Measurements from ENCODE around the gene TNPO3.

The TNPO3 gene

DNA sequence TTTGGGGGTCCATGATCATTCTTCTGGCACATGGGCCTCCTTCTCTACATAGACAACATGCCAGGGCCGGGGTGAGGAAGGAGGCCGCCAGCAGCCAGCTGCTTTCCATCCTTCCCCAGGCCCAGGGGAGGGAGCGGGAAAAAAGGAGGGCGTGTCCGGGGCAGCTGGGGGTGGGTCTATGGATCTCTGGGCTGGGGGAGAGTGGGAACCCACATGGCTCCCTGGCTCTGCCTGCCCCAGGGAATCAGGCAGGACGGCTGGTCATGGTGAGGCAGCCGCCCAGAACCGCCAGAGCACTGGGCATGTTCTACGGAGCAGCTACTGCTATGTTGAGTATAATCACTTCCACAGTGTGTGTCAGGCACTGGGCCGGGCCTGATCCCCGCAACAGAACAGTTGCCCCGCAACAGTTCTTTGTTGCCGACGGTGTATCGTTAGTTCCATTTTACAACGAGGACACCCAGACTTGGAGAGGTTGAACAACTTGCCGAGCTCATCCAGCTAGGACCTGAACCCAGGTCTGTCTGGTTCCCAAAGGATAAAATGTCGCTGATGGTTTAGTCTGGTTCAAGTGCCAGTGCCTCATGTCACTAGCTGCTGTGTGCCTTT lies 123.6 kb downstream of the TNPO3 start:
- Histone ChIP-seq H3K27me3 (ENCODE audit: insufficient read depth, low read length) (peaks cover 7% of the 10 kb centered on the region; the same call in 1 of the 2 replicates), H3K27ac (ENCODE audit: low read depth, low read length) (no peak overlapping the region), H3K36me3 (ENCODE audit: insufficient read depth, low read length) (no peaks in the 10 kb centered on the region), H3K4me3 (ENCODE audit: low read depth, low read length) (no peak overlapping the region), H2AFZ (ENCODE audit: low read length, unreplicated experiment) (no peak overlapping the region), H3K4me1 (ENCODE audit: control insufficient read depth, insufficient read depth, low read length, unreplicated experiment) (no peaks in the 10 kb centered on the region), H3K79me2 (ENCODE audit: control insufficient read depth, insufficient read depth, low read length, unreplicated experiment) (no peaks in the 10 kb centered on the region)

DNA sequence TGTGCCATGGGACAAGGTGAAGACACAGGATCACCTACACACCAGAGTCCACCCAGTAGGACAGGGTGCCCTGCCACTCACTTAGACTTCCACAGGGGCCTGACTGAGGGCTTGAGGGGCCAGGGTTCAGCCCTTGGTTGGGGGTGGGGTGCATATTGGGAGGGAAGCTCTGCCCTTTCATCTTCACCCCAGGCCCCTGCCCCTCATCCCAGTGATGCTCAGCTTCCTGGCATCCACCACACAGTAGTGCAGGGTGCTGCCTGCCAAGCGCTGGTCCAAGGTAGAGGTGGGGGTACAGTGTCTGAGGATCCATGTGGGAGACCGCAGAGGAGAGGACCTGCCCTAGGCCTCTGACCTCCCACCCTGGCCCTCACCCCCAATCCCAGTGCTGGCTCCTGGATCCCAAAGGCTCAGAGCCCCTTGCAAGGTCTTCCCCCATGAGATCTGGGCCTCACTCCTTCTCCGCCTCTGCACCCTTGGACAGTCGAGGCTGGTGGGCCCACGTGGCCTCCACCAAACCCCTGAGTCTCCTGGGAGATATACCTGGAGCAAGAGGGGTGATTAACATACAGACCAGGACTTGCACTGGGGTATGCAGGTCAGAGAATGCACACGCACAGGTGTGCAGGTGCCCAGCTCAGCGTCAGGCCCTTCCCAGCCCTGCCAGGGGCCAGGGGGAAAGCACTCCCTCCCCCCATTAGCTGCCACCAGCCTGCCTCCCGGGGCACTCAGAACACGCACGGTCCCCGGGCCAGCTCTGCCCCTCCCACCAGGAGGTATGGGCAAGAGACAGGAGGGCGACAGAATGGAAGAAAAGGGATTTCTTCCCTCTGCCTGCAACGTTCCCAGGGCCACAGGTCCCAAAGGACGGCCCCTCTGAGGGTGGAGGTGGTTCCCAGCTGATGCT lies 125.8 kb downstream of the TNPO3 start:
- H3K4me1 ChIP-seq (ENCODE audit: control insufficient read depth, insufficient read depth, low read length, unreplicated experiment) = no peaks in the 10 kb centered on the region
- H3K79me2 ChIP-seq (ENCODE audit: control insufficient read depth, insufficient read depth, low read length, unreplicated experiment) = no peaks in the 10 kb centered on the region
- peaks cover 3% of the 10 kb centered on the region; the same call in 1 of the 2 replicates for H3K27me3 ChIP-seq (ENCODE audit: insufficient read depth, low read length)
- no peak overlapping the region for H3K27ac ChIP-seq (ENCODE audit: low read depth, low read length)
- no peak overlapping the region for H2AFZ ChIP-seq (ENCODE audit: low read length, unreplicated experiment)
- H3K4me3 ChIP-seq (ENCODE audit: low read depth, low read length) = no peak overlapping the region
- no peaks in the 10 kb centered on the region for H3K36me3 ChIP-seq (ENCODE audit: insufficient read depth, low read length)

DNA sequence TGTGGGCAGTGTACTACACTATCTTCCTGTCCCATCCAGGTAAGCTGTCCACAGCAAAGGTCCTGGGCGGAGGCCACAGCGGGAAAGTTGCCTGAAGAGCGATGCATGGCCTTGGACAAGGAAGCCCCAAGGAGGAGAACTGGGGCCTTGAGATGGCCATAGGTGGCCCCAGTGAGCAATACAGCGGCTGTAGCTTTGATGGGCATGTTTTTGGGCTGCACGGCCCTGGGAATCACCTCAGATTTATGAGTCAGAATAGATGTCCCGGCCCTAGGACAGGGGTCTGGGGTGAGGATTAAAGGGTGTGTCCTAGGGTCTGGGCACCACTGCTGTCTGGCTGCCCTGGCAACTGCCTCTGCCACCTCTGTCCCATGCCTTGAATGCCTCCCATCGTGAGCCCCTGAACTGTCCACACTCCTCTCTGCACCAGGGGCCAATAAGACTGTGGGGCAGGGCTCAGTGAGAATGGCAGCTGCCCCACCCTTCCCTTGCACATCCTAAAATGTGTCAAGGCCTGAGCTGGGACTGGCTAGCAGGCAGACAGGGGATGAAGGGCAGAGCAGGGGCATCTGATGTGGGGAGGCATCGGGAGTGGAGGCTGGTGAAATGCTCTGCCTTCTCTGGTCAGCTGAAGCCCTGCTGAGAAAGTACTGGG lies 126.6 kb downstream of the TNPO3 start:
- Histone ChIP-seq H2AFZ (ENCODE audit: low read length, unreplicated experiment) (no peak overlapping the region), H3K27me3 (ENCODE audit: insufficient read depth, low read length) (peaks cover 8% of the 10 kb centered on the region), H3K4me3 (ENCODE audit: low read depth, low read length) (no peak overlapping the region), H3K27ac (ENCODE audit: low read depth, low read length) (no peak overlapping the region), H3K4me1 (ENCODE audit: control insufficient read depth, insufficient read depth, low read length, unreplicated experiment) (no peaks in the 10 kb centered on the region), H3K36me3 (ENCODE audit: insufficient read depth, low read length) (no peaks in the 10 kb centered on the region), H3K79me2 (ENCODE audit: control insufficient read depth, insufficient read depth, low read length, unreplicated experiment) (no peaks in the 10 kb centered on the region)

DNA sequence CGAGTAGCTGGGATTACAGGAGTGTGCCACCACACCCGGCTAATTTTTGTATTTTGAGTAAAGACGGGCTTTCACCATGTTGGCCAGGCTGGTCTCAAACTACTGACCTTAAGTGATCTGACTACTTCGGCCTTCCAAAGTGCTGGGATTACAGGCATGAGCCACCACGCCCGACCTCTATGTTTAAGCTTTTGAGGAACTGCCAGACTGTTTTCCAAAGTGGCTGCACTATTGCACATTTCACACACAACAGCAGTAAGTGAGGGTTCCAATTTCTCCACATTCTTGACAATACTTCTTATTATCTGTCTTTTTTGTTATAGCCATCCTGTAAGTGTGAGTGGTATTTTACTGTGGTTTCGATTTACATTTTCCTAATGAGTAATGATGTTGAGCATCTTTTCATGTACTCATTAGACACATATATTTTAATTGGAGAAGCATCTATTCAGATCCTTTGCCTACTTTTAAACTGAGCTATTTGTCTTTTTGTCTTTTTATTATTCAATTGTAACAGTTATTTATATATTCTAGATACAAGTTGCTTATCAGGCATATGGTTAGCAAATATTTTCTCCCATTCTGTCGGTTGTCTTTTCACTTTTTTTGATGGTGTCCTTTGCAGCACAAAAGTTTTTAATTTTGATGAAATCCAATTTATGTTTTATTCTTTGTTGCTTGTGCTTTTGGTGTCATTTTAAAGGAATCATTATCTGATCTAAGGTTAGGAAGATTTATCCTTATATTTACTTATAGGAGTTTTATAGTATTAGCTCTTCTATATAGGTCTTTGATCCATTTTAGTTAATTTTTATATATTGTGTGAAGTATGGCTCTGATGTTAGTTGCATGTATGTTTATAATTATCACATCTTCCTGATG lies 130.0 kb downstream of the TNPO3 start:
- Histone ChIP-seq H3K79me2 (ENCODE audit: control insufficient read depth, insufficient read depth, low read length, unreplicated experiment) (no peaks in the 10 kb centered on the region), H3K4me3 (ENCODE audit: low read depth, low read length) (no peak overlapping the region), H2AFZ (ENCODE audit: low read length, unreplicated experiment) (no peak overlapping the region), H3K27me3 (ENCODE audit: insufficient read depth, low read length) (peaks cover 39% of the 10 kb centered on the region), H3K36me3 (ENCODE audit: insufficient read depth, low read length) (no peaks in the 10 kb centered on the region), H3K4me1 (ENCODE audit: control insufficient read depth, insufficient read depth, low read length, unreplicated experiment) (no peaks in the 10 kb centered on the region), H3K27ac (ENCODE audit: low read depth, low read length) (no peak overlapping the region)

DNA sequence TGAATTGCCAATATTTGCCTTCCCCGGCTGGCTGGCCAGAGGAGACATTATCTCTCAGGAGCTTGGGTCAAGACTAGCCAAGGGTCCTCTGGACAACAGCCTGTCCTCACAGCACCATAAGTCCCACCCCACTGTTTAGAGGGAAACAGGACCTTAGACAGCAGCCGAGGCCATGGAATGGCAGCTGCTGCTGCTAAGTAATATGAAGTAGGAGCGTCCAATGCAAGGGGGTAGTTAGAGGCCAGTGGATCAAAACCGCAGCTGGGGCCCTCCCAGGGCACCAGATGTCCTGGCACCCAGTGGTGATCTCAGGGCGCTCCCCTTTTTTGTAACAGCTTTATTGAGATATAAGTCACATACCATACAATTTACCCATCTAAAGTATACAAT lies 131.5 kb downstream of the TNPO3 start:
- Histone ChIP-seq H3K4me1 (ENCODE audit: control insufficient read depth, insufficient read depth, low read length, unreplicated experiment) (no peaks in the 10 kb centered on the region), H3K79me2 (ENCODE audit: control insufficient read depth, insufficient read depth, low read length, unreplicated experiment) (no peaks in the 10 kb centered on the region), H2AFZ (ENCODE audit: low read length, unreplicated experiment) (no peak overlapping the region), H3K27me3 (ENCODE audit: insufficient read depth, low read length) (peaks cover 53% of the 10 kb centered on the region), H3K36me3 (ENCODE audit: insufficient read depth, low read length) (no peaks in the 10 kb centered on the region), H3K4me3 (ENCODE audit: low read depth, low read length) (no peak overlapping the region), H3K27ac (ENCODE audit: low read depth, low read length) (no peak overlapping the region)

DNA sequence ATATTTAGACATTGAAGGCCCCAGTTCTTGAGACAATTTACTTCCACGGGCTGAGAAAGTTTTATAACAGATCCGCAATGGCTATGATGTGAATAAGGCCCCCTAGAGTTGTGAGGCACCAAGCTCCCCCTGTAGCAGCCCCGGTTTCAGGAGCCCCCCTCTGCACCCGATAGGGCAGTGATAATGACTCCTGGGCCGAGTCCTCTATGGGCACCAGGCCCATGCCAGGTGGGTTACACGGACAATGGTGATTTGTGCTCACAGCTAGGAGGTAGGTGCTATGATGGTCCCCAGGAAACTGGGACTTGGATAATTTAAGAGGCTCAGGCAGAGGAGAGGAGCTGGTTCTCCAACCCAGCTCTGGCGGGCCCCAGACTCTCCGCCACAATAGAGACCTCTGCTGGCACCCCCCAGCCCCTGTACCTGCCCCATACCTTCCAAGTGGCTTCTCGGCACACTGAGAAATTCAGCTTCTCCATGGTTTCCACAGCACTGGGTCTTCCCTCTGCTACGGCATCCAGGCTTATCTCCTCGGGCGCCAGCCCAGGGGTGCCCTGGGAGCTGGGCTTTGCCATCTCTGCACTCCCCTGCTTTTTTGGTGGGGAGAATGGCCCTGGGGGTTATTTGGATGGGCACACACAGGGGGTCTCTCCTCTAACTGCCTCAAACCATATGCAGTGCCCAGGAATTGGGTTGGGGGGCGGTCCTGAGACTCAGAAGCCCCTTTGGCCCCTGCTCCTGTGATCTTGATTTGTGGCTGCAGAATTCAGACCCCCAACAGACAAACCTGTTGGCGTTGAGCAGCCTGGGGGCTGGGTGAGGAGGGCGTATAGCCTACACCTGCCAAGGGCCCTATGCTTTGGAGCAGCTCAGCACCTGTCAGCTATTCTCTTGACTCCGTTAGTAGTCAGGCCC lies 132.2 kb downstream of the TNPO3 start:
- Histone ChIP-seq H3K27me3 (ENCODE audit: insufficient read depth, low read length) (peaks cover 59% of the 10 kb centered on the region), H3K27ac (ENCODE audit: low read depth, low read length) (no peak overlapping the region)

DNA sequence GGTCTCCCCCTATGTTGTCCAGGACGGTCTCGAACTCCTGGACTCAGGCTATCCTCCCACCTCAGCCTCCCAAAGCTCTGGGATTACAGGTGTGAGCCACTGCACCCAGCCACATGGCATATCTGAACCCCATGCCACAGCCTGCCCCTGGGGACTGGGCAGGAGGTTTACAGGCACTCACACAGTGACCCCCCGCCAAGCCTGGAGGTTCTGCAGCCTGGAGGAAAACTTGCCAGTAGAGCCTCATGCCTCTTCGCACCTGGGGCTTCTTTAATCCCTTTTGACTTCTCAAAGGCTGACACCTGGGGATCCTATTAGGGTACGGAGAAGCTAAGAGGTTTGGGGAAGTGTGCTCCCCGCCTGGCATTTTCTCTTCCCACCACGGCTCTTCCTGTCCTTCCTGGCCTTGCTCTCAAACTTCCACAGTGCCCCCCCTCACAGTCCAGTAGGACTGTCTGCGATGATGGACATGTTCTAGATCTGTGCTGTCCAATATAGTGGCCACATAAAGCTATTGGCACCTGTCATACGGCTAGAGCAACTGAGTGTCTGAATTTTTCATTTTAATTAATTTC lies 133.0 kb downstream of the TNPO3 start:
- Histone ChIP-seq H3K27me3 (ENCODE audit: insufficient read depth, low read length) (peaks cover 63% of the 10 kb centered on the region), H3K79me2 (ENCODE audit: control insufficient read depth, insufficient read depth, low read length, unreplicated experiment) (no peaks in the 10 kb centered on the region), H3K4me1 (ENCODE audit: control insufficient read depth, insufficient read depth, low read length, unreplicated experiment) (no peaks in the 10 kb centered on the region), H3K4me3 (ENCODE audit: low read depth, low read length) (no peak overlapping the region), H2AFZ (ENCODE audit: low read length, unreplicated experiment) (no peak overlapping the region), H3K27ac (ENCODE audit: low read depth, low read length) (no peak overlapping the region), H3K36me3 (ENCODE audit: insufficient read depth, low read length) (no peaks in the 10 kb centered on the region)

More for the DNA sequence above, 132.2 kb downstream of the TNPO3 start:
- no peaks in the 10 kb centered on the region for H3K36me3 ChIP-seq (ENCODE audit: insufficient read depth, low read length)
- no peak overlapping the region for H3K4me3 ChIP-seq (ENCODE audit: low read depth, low read length)
- H3K79me2 ChIP-seq (ENCODE audit: control insufficient read depth, insufficient read depth, low read length, unreplicated experiment) = no peaks in the 10 kb centered on the region
- no peak overlapping the region for H2AFZ ChIP-seq (ENCODE audit: low read length, unreplicated experiment)
- H3K4me1 ChIP-seq (ENCODE audit: control insufficient read depth, insufficient read depth, low read length, unreplicated experiment) = no peaks in the 10 kb centered on the region

DNA sequence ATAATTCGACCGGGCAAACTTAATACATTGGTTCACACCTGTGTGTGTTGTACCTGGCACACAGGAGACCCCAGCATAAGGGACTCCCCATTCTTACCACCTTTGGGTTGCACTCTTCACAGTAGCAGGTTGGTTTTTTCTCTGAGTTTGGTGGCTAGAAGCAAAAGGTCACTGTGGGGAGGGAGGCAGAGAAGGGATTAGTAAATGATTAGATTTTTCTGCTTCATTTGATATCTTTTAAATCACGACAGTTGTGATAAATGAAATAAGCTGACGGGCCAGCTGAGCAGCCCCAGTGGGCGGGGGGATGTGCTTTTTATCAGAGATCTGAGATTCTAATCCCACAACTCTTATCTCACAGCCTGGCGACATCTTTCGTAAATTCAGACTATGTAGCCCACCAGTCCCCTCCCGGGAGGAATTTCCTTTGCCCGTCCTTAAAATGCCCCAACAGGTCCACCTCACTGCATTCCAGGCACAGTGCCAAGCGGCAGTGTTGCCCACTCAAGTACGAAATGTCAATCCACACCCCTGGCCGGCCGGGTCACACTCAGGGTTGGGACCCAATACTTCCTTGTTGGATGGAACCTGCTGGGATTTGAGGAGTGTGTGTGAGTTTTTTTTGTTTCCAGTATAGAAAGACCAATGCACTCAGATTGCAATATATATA lies 133.9 kb downstream of the TNPO3 start:
- Histone ChIP-seq H2AFZ (ENCODE audit: low read length, unreplicated experiment) (no peak overlapping the region), H3K4me3 (ENCODE audit: low read depth, low read length) (no peak overlapping the region), H3K27ac (ENCODE audit: low read depth, low read length) (no peak overlapping the region), H3K79me2 (ENCODE audit: control insufficient read depth, insufficient read depth, low read length, unreplicated experiment) (no peaks in the 10 kb centered on the region), H3K27me3 (ENCODE audit: insufficient read depth, low read length) (peaks cover 72% of the 10 kb centered on the region), H3K36me3 (ENCODE audit: insufficient read depth, low read length) (no peaks in the 10 kb centered on the region), H3K4me1 (ENCODE audit: control insufficient read depth, insufficient read depth, low read length, unreplicated experiment) (no peaks in the 10 kb centered on the region)

Data from ACC112 (cell line).